BLaER1 (cell line): ENCODE measurements around the gene APOBR.
"Not testable (repeated sequence)": the region's sequence is repeated elsewhere in the genome, so short reads cannot be mapped to it uniquely, and the experiment has no call there.

Source experiments
- H3K27ac ChIP-seq: shearing (Covaris generic); formaldehyde crosslinking; 2 replicates; pipeline ENCODE4 v1.8.1; 2022
- H3K27me3 ChIP-seq: shearing (Covaris generic); formaldehyde crosslinking; 2 replicates; pipeline ENCODE4 v1.8.1; 2022
- H3K36me3 ChIP-seq: shearing (Covaris generic); formaldehyde crosslinking; 2 replicates; pipeline ENCODE4 v1.8.1; 2022
- H3K4me1 ChIP-seq: shearing (Covaris generic); formaldehyde crosslinking; 2 replicates; pipeline ENCODE4 v1.8.1; 2022
- H3K4me2 ChIP-seq: shearing (Covaris generic); formaldehyde crosslinking; 2 replicates; pipeline ENCODE4 v1.8.1; 2022
- H3K4me3 ChIP-seq: shearing (Covaris generic); formaldehyde crosslinking; 2 replicates; pipeline ENCODE4 v1.8.1; 2022
- H3K9ac ChIP-seq: shearing (Covaris generic); formaldehyde crosslinking; 2 replicates; pipeline ENCODE4 v1.8.1; 2022
- H3K9me3 ChIP-seq: shearing (Covaris generic); formaldehyde crosslinking; 2 replicates; pipeline ENCODE4 v1.8.1; 2022
- H4K20me1 ChIP-seq: shearing (Covaris generic); formaldehyde crosslinking; 2 replicates; pipeline ENCODE4 v1.8.1; 2022
- Cebpa-rat ChIP-seq: shearing (Covaris generic); IDR thresholded peaks from 2 replicates; pipeline ENCODE4 v1.8.1; 2022

APOBR gene

GRCh38 chr16:28537076-28537475, 42.6 kb downstream of the APOBR start:
- Histone ChIP-seq H4K20me1 (no peaks in the 10 kb centered on the region), H3K9ac (no peak overlapping the region), H3K27ac (no peak overlapping the region), H3K36me3 (no peaks in the 10 kb centered on the region), H3K4me3 (no peak overlapping the region), H3K27me3 (no peaks in the 10 kb centered on the region), H3K4me2 (no peak overlapping the region), H3K9me3 (no peaks in the 10 kb centered on the region), H3K4me1 (no peaks in the 10 kb centered on the region)
- no peak for TF ChIP-seq Cebpa-rat

GRCh38 chr16:28537964-28538732, 43.7 kb downstream of the APOBR start:
- Histone ChIP-seq H3K27me3 (no peaks in the 10 kb centered on the region), H3K9ac (no peak overlapping the region), H3K27ac (no peak overlapping the region), H3K36me3 (no peaks in the 10 kb centered on the region), H3K4me2 (no peak overlapping the region), H4K20me1 (no peaks in the 10 kb centered on the region), H3K9me3 (no peaks in the 10 kb centered on the region), H3K4me3 (no peak overlapping the region), H3K4me1 (no peaks in the 10 kb centered on the region)
- TF ChIP-seq Cebpa-rat, result no peak

DNA sequence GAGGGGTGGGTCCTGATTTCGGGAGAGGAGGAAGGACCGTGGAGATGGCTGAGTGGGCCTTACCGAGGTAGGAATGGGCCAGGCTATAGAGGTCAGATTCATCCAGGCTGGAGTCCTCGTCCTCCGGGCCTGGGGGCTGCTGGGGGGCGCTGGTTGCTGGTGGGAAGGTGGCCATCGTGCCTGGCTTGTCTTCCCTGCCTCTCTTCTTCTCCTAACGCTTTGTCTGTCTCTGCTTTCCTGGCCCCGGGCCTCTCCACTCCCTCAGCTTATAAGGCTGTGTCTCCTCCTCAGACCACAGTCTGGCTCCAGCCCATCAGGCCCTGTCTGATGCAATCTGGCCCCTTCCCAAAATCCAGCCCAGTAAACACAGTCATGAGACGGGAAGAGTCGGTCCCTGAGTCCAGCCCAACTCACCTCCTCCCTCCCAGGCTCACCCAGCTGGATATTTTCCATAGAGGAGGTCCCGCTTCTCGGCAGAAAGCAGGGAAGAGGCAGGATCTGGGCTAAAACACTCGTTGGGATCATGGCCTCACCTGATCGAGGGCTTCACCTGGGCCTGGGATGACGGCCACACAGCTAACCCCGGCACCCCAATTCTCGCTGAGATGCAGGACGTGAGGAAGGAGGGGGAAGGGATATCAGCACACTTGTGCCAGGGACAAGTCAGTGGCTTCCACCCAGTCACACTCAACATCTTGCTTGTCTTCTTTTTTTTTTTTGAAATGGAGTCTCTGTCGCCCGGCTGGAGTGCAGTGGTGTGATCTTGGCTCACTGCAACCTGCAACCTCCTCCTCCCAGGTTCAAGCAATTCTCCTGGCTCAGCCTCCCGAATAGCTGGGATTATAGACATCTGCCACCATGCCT, 44.5 kb downstream of the APOBR start, which contains the start of gene NUPR1:
TSS of gene NUPR1 (minus strand) at position 242 of the 864 bp plus-strand sequence. CDS start at position 175, 67 bp downstream.
- no peak within 1 kb of the TSS for H3K27ac ChIP-seq

GRCh38 chr16:28540346-28540745, 45.9 kb downstream of the APOBR start:
- Histone ChIP-seq H3K4me3 (no peak overlapping the region), H3K9me3 (no peaks in the 10 kb centered on the region), H3K27me3 (no peaks in the 10 kb centered on the region), H4K20me1 (no peaks in the 10 kb centered on the region), H3K36me3 (no peaks in the 10 kb centered on the region), H3K4me1 (no peaks in the 10 kb centered on the region), H3K27ac (no peak overlapping the region), H3K9ac (no peak overlapping the region), H3K4me2 (no peak overlapping the region)
- TF ChIP-seq Cebpa-rat, result no peak

More for the DNA sequence above, 44.5 kb downstream of the APOBR start, which contains the start of gene NUPR1:
- Histone ChIP-seq H3K4me1 (no peaks in the 10 kb centered on the region), H3K9ac (no peak within 1 kb of the TSS), H3K36me3 (no peaks in the 10 kb centered on the region), H3K4me2 (no peak within 1 kb of the TSS), H3K27me3 (no peaks in the 10 kb centered on the region), H3K9me3 (no peaks in the 10 kb centered on the region), H4K20me1 (no peaks in the 10 kb centered on the region), H3K4me3 (no peak within 1 kb of the TSS)
- TF ChIP-seq Cebpa-rat, result no peak

GRCh38 chr16:28542646-28543045, 48.2 kb downstream of the APOBR start:
- Histone ChIP-seq H3K27ac (no peak overlapping the region), H3K9me3 (no peaks in the 10 kb centered on the region), H3K9ac (no peak overlapping the region), H3K36me3 (no peaks in the 10 kb centered on the region), H3K4me2 (no peak overlapping the region), H3K27me3 (no peaks in the 10 kb centered on the region), H4K20me1 (no peaks in the 10 kb centered on the region), H3K4me3 (no peak overlapping the region), H3K4me1 (no peaks in the 10 kb centered on the region)
- no peak for TF ChIP-seq Cebpa-rat

DNA sequence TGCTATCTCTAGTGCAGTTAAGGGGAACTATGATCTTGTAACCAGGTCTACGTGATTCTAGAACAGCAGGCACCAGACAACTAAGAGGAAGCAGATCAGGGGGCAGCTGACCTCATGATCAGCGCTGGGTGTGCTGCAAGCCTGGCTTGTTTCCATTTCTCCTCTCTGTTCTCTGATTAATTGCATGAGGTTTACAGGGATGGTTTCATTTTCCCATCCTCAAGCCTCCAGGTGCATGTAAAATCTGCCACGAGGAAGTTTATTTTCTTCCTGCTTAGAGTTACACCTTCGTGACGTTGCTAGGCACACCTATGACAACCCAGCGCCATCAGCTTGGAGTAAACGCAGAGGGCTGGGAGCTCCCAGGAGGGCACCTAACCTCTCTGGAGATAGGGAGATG, 48.6 kb downstream of the APOBR start:
- H3K27ac ChIP-seq, result no peak overlapping the region

GRCh38 chr16:28544998-28545397, 50.6 kb downstream of the APOBR start:
- no peak for TF ChIP-seq Cebpa-rat
- H3K36me3 ChIP-seq, result no peaks in the 10 kb centered on the region
- no peak overlapping the region for H3K27ac ChIP-seq
- no peak overlapping the region for H3K4me3 ChIP-seq
- H3K4me2 ChIP-seq, result no peak overlapping the region
- no peaks in the 10 kb centered on the region for H4K20me1 ChIP-seq
- no peaks in the 10 kb centered on the region; the same call in 1 of the 2 replicates for H3K4me1 ChIP-seq
- H3K9ac ChIP-seq, result no peak overlapping the region
- no peaks in the 10 kb centered on the region for H3K27me3 ChIP-seq
- no peaks in the 10 kb centered on the region for H3K9me3 ChIP-seq

More for the DNA sequence above, 48.6 kb downstream of the APOBR start:
- Histone ChIP-seq H3K9me3 (no peaks in the 10 kb centered on the region), H3K9ac (no peak overlapping the region), H4K20me1 (no peaks in the 10 kb centered on the region), H3K4me1 (no peaks in the 10 kb centered on the region), H3K36me3 (no peaks in the 10 kb centered on the region), H3K4me2 (no peak overlapping the region), H3K4me3 (no peak overlapping the region), H3K27me3 (no peaks in the 10 kb centered on the region)
- no peak for TF ChIP-seq Cebpa-rat

DNA sequence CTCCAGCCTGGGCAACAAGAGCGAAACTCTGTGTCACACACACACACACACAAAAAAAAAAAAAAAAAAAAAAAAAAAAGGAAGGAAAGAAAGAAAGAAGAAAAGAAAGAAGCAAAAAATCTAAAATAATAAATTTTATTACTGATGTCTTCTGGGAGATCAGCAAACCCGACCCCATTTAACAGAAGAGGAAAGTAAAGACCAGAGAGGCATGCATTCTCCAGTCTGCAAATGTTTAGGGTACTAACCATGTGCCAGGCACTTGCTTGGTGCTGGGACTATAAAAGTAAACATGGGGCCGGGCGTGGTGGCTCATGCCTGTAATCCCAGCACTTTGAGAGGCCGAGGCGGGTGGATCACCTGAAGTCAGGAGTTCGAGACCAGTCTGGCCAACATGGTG, 51.5 kb downstream of the APOBR start:
- H3K9me3 ChIP-seq, H4K20me1 ChIP-seq, H3K27ac ChIP-seq, H3K4me3 ChIP-seq, H3K9ac ChIP-seq, H3K27me3 ChIP-seq, H3K4me1 ChIP-seq, H3K36me3 ChIP-seq, H3K4me2 ChIP-seq: not testable (repeated sequence)

DNA sequence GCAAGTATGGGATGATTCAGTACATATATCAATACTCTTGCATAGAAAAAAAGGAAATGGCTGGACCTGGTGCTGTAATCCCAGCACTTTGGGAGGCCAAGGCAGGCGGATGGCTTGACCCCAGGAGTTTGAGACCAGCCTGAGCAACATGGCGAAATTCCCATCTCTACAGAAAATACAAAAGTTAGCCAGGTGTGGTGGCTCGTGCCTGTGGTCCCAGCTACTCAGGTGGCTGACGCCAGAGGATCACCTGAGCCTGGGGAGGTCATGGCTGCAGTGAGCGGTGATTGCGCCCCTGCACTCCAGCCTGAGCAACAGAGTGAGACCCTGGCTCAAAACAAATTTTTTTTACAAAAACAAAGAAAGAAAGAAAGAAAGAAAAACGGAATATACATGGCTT, 52.2 kb downstream of the APOBR start:
- H3K4me2 ChIP-seq, result no peak overlapping the region

GRCh38 chr16:28548306-28548802, 53.9 kb downstream of the APOBR start:
- H3K9ac ChIP-seq, result no peak overlapping the region
- peaks cover 4% of the 10 kb centered on the region for H3K4me1 ChIP-seq
- no peak overlapping the region for H3K4me3 ChIP-seq
- no peak overlapping the region for H3K4me2 ChIP-seq
- no peaks in the 10 kb centered on the region for H3K36me3 ChIP-seq
- no peaks in the 10 kb centered on the region for H4K20me1 ChIP-seq
- H3K27ac ChIP-seq, result no peak overlapping the region
- H3K27me3 ChIP-seq, result no peaks in the 10 kb centered on the region
- H3K9me3 ChIP-seq, result no peaks in the 10 kb centered on the region
- no peak for TF ChIP-seq Cebpa-rat

More for the DNA sequence above, 52.2 kb downstream of the APOBR start:
- H3K4me3 ChIP-seq, result no peak overlapping the region
- no peaks in the 10 kb centered on the region; the same call in 1 of the 2 replicates for H3K4me1 ChIP-seq
- TF ChIP-seq Cebpa-rat, result no peak
- H4K20me1 ChIP-seq, result no peaks in the 10 kb centered on the region
- H3K9me3 ChIP-seq, result no peaks in the 10 kb centered on the region
- H3K36me3 ChIP-seq, result no peaks in the 10 kb centered on the region
- no peak overlapping the region for H3K9ac ChIP-seq
- H3K27ac ChIP-seq, result no peak overlapping the region
- no peaks in the 10 kb centered on the region for H3K27me3 ChIP-seq
